Measurements from ENCODE around the gene PIM1.

DNA sequence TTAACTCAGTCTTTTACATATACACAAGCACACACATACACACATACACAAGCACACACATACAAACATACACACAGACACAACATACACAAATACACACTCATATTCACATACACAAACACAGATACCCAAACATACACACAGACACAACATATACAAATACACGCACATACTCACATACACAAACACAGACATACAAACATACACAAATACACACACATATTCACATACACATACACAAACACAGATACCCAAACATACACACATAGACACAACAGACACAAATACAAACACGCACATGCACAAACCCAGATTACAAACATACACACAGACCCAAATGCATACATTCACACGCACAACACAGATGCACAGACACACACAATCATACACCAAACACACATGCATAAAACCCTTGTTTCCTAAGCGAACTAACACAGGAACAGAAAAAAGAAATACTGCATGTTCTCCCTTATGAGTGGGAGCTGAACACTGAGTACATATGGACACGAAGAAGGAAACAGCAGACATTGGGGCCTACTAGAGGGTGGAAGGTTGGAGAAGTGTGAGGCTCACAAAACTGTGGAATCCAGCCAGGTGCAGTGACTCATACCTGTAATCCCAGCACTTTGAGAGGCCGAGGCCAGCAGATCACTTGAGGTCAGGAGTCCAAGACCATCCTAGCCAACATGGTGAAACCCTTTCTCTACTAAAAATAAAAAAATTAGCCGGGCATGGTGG, 34.2 kb downstream of the PIM1 start:
- TF ChIP-seq, protein P1, sequence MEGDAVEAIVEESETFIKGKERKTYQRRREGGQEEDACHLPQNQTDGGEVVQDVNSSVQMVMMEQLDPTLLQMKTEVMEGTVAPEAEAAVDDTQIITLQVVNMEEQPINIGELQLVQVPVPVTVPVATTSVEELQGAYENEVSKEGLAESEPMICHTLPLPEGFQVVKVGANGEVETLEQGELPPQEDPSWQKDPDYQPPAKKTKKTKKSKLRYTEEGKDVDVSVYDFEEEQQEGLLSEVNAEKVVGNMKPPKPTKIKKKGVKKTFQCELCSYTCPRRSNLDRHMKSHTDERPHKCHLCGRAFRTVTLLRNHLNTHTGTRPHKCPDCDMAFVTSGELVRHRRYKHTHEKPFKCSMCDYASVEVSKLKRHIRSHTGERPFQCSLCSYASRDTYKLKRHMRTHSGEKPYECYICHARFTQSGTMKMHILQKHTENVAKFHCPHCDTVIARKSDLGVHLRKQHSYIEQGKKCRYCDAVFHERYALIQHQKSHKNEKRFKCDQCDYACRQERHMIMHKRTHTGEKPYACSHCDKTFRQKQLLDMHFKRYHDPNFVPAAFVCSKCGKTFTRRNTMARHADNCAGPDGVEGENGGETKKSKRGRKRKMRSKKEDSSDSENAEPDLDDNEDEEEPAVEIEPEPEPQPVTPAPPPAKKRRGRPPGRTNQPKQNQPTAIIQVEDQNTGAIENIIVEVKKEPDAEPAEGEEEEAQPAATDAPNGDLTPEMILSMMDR (IDR thresholded peaks at IDR 0.05): no peak
- no peak for TF ChIP-seq POLR2A (IDR thresholded peaks at IDR 0.05)
